Hematopoietic multipotent progenitor cell treated with erythropoietin and hydrocortisone succinate and interleukin-3 and kit ligand, for 6 days (in vitro differentiated cells): ENCODE results near the gene ATP9A.
"Not testable (repeated sequence)": the region's sequence is repeated elsewhere in the genome, so short reads cannot be mapped to it uniquely, and the experiment has no call there.

Source experiments
- DNase-seq: peaks from one replicate; pipeline ENCODE4 v3.0.0-alpha.2; 2015

The ATP9A gene

GRCh38 chr20:51750037-51750769, 18.0 kb downstream of the ATP9A start:
- peak; percentile 55 for DNase-seq

GRCh38 chr20:51749674-51750036, 18.5 kb downstream of the ATP9A start:
- DNase-seq, result no peak

GRCh38 chr20:51747182-51747911, 20.8 kb downstream of the ATP9A start:
- DNase-seq, result no peak

- DNase-seq, result no peak
These were observed 22.4 kb downstream of the ATP9A start for GRCh38 chr20:51745804-51746203.

- no peak for DNase-seq
These were observed 27.4 kb downstream of the ATP9A start for GRCh38 chr20:51740838-51741237.

- DNase-seq, result not testable (repeated sequence)
These were observed 27.9 kb downstream of the ATP9A start for GRCh38 chr20:51740308-51740707.

GRCh38 chr20:51739722-51740249, 28.4 kb downstream of the ATP9A start:
- DNase-seq, result no peak

- DNase-seq, result no peak
These were observed 29.2 kb downstream of the ATP9A start for GRCh38 chr20:51738877-51739447.

- not testable (repeated sequence) for DNase-seq
These were observed 29.9 kb downstream of the ATP9A start for GRCh38 chr20:51738261-51738660.

GRCh38 chr20:51736947-51737346, 31.2 kb downstream of the ATP9A start:
- DNase-seq, result no peak

GRCh38 chr20:51735728-51736600, 32.2 kb downstream of the ATP9A start:
- no peak for DNase-seq

GRCh38 chr20:51734876-51735720, 33.1 kb downstream of the ATP9A start:
- no peak for DNase-seq

- no peak for DNase-seq
These were observed 35.1 kb downstream of the ATP9A start for GRCh38 chr20:51733070-51733469.

GRCh38 chr20:51732096-51732791, 35.9 kb downstream of the ATP9A start:
- no peak for DNase-seq

GRCh38 chr20:51731731-51732095, 36.5 kb downstream of the ATP9A start:
- DNase-seq, result no peak

GRCh38 chr20:51729771-51730170, 38.4 kb downstream of the ATP9A start:
- no peak for DNase-seq

- DNase-seq, result no peak
These were observed 39.5 kb downstream of the ATP9A start for GRCh38 chr20:51728737-51729136.

GRCh38 chr20:51727872-51728271, 40.3 kb downstream of the ATP9A start:
- no peak for DNase-seq

GRCh38 chr20:51725584-51726176, 42.5 kb downstream of the ATP9A start:
- DNase-seq, result no peak

- DNase-seq, result not testable (repeated sequence)
These were observed 45.2 kb downstream of the ATP9A start for GRCh38 chr20:51723026-51723425.

- DNase-seq, result not testable (repeated sequence)
These were observed 45.9 kb downstream of the ATP9A start for GRCh38 chr20:51722246-51722645.
